Ascending aorta (tissue), 2 donors: ENCODE measurements around the gene SLC7A6. TPM values are rescaled to one million over a fixed set of nuclear protein-coding genes. Genes with fewer than 3 reads are reported as not detected.

ENCODE experiments used
- DNase-seq, 2 donors: peaks; one replicate each; pipeline ENCODE4 v3.0.0-alpha.2; 2019; ENCODE audit warnings: low spot score in 2 of 2
- H3K27ac ChIP-seq, 2 donors: fragments of 200-600 bp; sonication (generic); one replicate each; pipeline ENCODE4 v1.5.1; 2016 to 2017; ENCODE audit warnings: mild to moderate bottlenecking in 1 of 2
- H3K27me3 ChIP-seq: fragments of 200-600 bp; sonication (generic); one replicate; pipeline ENCODE4 v1.5.1; 2017
- H3K36me3 ChIP-seq, 2 donors: fragments of 200-600 bp; sonication (generic); one replicate each; pipeline ENCODE4 v1.5.1; 2016
- H3K4me1 ChIP-seq, 2 donors: fragments of 200-600 bp; sonication (generic); one replicate each; pipeline ENCODE4 v1.5.1; 2016 to 2017; ENCODE audit warnings: mild to moderate bottlenecking in 1 of 2
- H3K4me3 ChIP-seq, 2 donors: fragments of 200-600 bp; sonication (generic); one replicate each; pipeline ENCODE4 v1.5.1; 2016 to 2017; ENCODE audit warnings: mild to moderate bottlenecking in 1 of 2
- H3K9me3 ChIP-seq, 2 donors: fragments of 200-600 bp; sonication (generic); one replicate each; pipeline ENCODE4 v1.5.1; 2016
- CTCF ChIP-seq, 3 experiments: fragments of 200-600 bp in 2 of 3; fragments of 450-650 bp in 1 of 3; sonication (generic) in 2 of 3; IDR thresholded peaks; one replicate each; pipeline ENCODE4 v1.5.1; 2016 to 2019; ENCODE audit warnings: antibody characterized with exemption in 3 of 3, mild to moderate bottlenecking in 1 of 3, moderate library complexity in 1 of 3
- intact Hi-C: fragments of 100-400 bp; cut with DNase I; formaldehyde crosslinking; loops from one replicate; pipeline ENCODE4 v1.15.1; 2023
- total RNA-seq: library from RNA; depleted of rRNA; stranded (reverse); fragments of >200 nt; gene quantifications from one replicate; pipeline ENCODE4 v1.1.0, GENCODE V29; 2016

The SLC7A6 gene
- total RNA-seq = 27.7 TPM

GRCh38 chr16:68264128-68265077 is at the start of gene SLC7A6:
Gene SLC7A6, plus strand, starts transcription at chr16:68264526. Its CDS starts 10,201 bp downstream, at chr16:68274727.
- DNase-seq = peak; percentile 40 to 87
- H3K4me1 ChIP-seq = peaks cover 0 to 22% of the 10 kb centered on the region in 2 donors
- peak; percentile 62 to 80 (median 76) for TF ChIP-seq CTCF (IDR thresholded peaks at IDR 0.05)
- H3K27me3 ChIP-seq = no peaks in the 10 kb centered on the region
- H3K4me3 ChIP-seq = peak within 1 kb of the TSS; percentile 76 to 90
- H3K27ac ChIP-seq = peak within 1 kb of the TSS; percentile 97 to 99
- H3K36me3 ChIP-seq = peaks cover 16 to 18% of the 10 kb centered on the region in 2 donors
- H3K9me3 ChIP-seq = no peaks in the 10 kb centered on the region
- intact Hi-C loops = loop anchor here (1.0 kb wide), 3 partner anchors 19 to 47 kb away; partner anchors contain the start of genes PLA2G15 and PRMT7

- intact Hi-C loops = no loop called here
- Histone ChIP-seq H3K9me3 (no peaks in the 10 kb centered on the region), H3K4me3 (no peak overlapping the region), H3K4me1 (no peaks in the 10 kb centered on the region), H3K27ac (no peak overlapping the region), H3K27me3 (no peaks in the 10 kb centered on the region), H3K36me3 (peaks cover 0 to under 1% of the 10 kb centered on the region in 2 donors)
- TF ChIP-seq CTCF (IDR thresholded peaks at IDR 0.05) = no peak
- DNase-seq = no peak
Measured at GRCh38 chr16:68214726-68215125, 49.6 kb upstream of the SLC7A6 start.

- TF ChIP-seq CTCF (IDR thresholded peaks at IDR 0.05) = no peak
- H3K27me3 ChIP-seq = no peaks in the 10 kb centered on the region
- DNase-seq = no peak
- H3K4me1 ChIP-seq = no peaks in the 10 kb centered on the region
- H3K4me3 ChIP-seq = no peak overlapping the region
- H3K9me3 ChIP-seq = no peaks in the 10 kb centered on the region
- intact Hi-C loops = no loop called here
- no peaks in the 10 kb centered on the region for H3K36me3 ChIP-seq
- H3K27ac ChIP-seq = no peak overlapping the region
Measured at GRCh38 chr16:68215302-68215701, 49.0 kb upstream of the SLC7A6 start.

- Histone ChIP-seq H3K27me3 (no peaks in the 10 kb centered on the region), H3K36me3 (no peaks in the 10 kb centered on the region), H3K9me3 (no peaks in the 10 kb centered on the region), H3K4me1 (no peaks in the 10 kb centered on the region), H3K27ac (no peak overlapping the region), H3K4me3 (no peak overlapping the region)
- intact Hi-C loops = no loop called here
- no peak for TF ChIP-seq CTCF (IDR thresholded peaks at IDR 0.05)
- no peak for DNase-seq
Measured at GRCh38 chr16:68216240-68216639, 48.1 kb upstream of the SLC7A6 start.

GRCh38 chr16:68217506-68217905 is 46.8 kb upstream of the SLC7A6 start:
- no peak overlapping the region for H3K27ac ChIP-seq
- no peak for TF ChIP-seq CTCF (IDR thresholded peaks at IDR 0.05)
- intact Hi-C loops = no loop called here
- no peak overlapping the region for H3K4me3 ChIP-seq
- DNase-seq = no peak
- H3K36me3 ChIP-seq = no peaks in the 10 kb centered on the region
- no peaks in the 10 kb centered on the region for H3K4me1 ChIP-seq
- no peaks in the 10 kb centered on the region for H3K27me3 ChIP-seq
- no peaks in the 10 kb centered on the region for H3K9me3 ChIP-seq
